ENCODE results near the gene NOG. TPM values are rescaled to one million over a fixed set of nuclear protein-coding genes. Genes with fewer than 3 reads are reported as not detected.

The NOG gene
- total and polyA plus RNA-seq, 10 of the 15 experiments (the other 5 are each of a cell fraction or from before 2014, with no cell fraction given) = 0.10 TPM; not detected in 9

GRCh38 chr17:56630202-56630601, 36.7 kb downstream of the NOG start:
- Histone ChIP-seq H3K79me2 (ENCODE audit: control insufficient read depth, insufficient read depth, low read length) (no peaks in the 10 kb centered on the region), H3K36me3 (ENCODE audit: control insufficient read depth in 2 of 2, insufficient read depth in 2 of 2, low read length in 1 of 2) (no peaks in the 10 kb centered on the region), H3K9ac (ENCODE audit: control insufficient read depth, insufficient read depth, low read length) (no peak overlapping the region), H2AFZ (ENCODE audit: control insufficient read depth, low read depth, low read length) (no peak overlapping the region), H3K4me1 (ENCODE audit: control insufficient read depth, insufficient read depth, low read length) (no peaks in the 10 kb centered on the region), H3K4me3 (no peak overlapping the region), H3K9me3 (replicated peaks; ENCODE audit: control insufficient read depth, insufficient read depth, low read length) (no peaks in the 10 kb centered on the region), H3K4me2 (ENCODE audit: control insufficient read depth, insufficient read depth) (no peak overlapping the region), H4K20me1 (ENCODE audit: control insufficient read depth, insufficient read depth) (no peaks in the 10 kb centered on the region), H3K27ac (ENCODE audit: control insufficient read depth, insufficient read depth) (no peak overlapping the region), H3K27me3 (replicated peaks in 1 of 2; ENCODE audit: control insufficient read depth in 2 of 2, insufficient read depth in 2 of 2, low read length in 1 of 2) (peaks cover 0 to 3% of the 10 kb centered on the region in 2 experiments; a peak in 2 of 4 replicates)
- ATAC-seq = no peak
- TF ChIP-seq, protein P1, sequence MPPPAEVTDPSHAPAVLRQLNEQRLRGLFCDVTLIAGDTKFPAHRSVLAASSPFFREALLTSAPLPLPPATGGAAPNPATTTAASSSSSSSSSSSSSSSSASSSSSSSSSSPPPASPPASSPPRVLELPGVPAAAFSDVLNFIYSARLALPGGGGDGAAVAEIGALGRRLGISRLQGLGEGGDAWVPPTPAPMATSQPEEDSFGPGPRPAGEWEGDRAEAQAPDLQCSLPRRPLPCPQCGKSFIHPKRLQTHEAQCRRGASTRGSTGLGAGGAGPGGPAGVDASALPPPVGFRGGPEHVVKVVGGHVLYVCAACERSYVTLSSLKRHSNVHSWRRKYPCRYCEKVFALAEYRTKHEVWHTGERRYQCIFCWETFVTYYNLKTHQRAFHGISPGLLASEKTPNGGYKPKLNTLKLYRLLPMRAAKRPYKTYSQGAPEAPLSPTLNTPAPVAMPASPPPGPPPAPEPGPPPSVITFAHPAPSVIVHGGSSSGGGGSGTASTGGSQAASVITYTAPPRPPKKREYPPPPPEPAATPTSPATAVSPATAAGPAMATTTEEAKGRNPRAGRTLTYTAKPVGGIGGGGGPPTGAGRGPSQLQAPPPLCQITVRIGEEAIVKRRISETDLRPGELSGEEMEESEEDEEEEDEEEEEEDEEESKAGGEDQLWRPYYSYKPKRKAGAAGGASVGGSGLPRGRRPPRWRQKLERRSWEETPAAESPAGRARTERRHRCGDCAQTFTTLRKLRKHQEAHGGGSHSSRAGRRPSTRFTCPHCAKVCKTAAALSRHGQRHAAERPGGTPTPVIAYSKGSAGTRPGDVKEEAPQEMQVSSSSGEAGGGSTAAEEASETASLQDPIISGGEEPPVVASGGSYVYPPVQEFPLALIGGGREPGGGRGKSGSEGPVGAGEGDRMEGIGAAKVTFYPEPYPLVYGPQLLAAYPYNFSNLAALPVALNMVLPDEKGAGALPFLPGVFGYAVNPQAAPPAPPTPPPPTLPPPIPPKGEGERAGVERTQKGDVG (CRISPR knock-in tag; IDR thresholded peaks at IDR 0.05) = no peak
- TF ChIP-seq POU2F2 (IDR thresholded peaks at IDR 0.05; ENCODE audit: borderline replicate concordance, low read depth, low read length) (no peak), FOXK2 (IDR thresholded peaks at IDR 0.05) (no peak), BCLAF1 (IDR thresholded peaks at IDR 0.05) (no peak), SPI1 (IDR thresholded peaks at IDR 0.05; ENCODE audit: borderline replicate concordance, insufficient read depth, low read depth, low read length) (peak; percentile 32; the same call in 1 of the 2 replicates), CUX1 (IDR thresholded peaks at IDR 0.05; ENCODE audit: insufficient replicate concordance, low read depth, low read length) (no peak), ZNF274 (IDR thresholded peaks at IDR 0.05; ENCODE audit: insufficient read depth, insufficient read length) (no peak), NFIC (IDR thresholded peaks at IDR 0.05; ENCODE audit: low read depth, low read length) (no peak)
- intact Hi-C loops (cut with micrococcal nuclease; ENCODE audit: unreplicated experiment) = no loop called here
- 23% methylated on average over 4 of the region's 4 CpGs for WGBS (ENCODE audit: insufficient coverage, insufficient replicate concordance, low lambda C conversion rate, missing lambda C conversion rate)
- FAIRE-seq = no peak
- RAD21 ChIA-PET (ENCODE audit: unreplicated experiment) = no interaction called here
- BruUV-seq (replicated peaks) = no TSS peak
- POLR2A ChIA-PET = no interaction called here
- SMC1A ChIA-PET (ENCODE audit: uncharacterized antibody, unreplicated experiment) = interaction anchor here (1.0 kb wide), 1 partner anchor 21 kb away, joined by 3 read pairs; no protein-coding TSS in a partner anchor
- in situ Hi-C loops (cut with MboI) = no loop called here
- DNase-seq (ENCODE audit: low read depth, low spot score) = no peak
- CTCF ChIA-PET = no interaction called here
